ENCODE data around the gene SPEF2.

DNA sequence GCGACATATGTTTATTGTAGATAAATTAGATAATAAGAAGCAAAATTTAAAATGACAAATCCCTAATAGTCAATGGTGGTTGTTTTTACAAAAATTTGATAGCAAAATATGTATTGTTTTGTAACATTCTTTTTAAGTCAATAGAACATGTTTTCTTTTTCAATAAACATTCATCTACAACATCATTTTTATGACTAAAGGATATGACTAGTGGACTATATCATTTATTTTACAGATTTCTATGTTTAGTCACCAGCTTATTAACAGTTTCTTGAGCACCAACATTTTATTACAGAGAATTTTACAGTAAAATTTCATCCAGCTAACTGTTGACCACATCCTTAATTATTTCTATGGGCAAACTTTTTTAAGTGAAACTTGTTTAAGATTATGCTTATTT, 124.3 kb downstream of the SPEF2 start:
- TF ChIP-seq, protein P1, sequence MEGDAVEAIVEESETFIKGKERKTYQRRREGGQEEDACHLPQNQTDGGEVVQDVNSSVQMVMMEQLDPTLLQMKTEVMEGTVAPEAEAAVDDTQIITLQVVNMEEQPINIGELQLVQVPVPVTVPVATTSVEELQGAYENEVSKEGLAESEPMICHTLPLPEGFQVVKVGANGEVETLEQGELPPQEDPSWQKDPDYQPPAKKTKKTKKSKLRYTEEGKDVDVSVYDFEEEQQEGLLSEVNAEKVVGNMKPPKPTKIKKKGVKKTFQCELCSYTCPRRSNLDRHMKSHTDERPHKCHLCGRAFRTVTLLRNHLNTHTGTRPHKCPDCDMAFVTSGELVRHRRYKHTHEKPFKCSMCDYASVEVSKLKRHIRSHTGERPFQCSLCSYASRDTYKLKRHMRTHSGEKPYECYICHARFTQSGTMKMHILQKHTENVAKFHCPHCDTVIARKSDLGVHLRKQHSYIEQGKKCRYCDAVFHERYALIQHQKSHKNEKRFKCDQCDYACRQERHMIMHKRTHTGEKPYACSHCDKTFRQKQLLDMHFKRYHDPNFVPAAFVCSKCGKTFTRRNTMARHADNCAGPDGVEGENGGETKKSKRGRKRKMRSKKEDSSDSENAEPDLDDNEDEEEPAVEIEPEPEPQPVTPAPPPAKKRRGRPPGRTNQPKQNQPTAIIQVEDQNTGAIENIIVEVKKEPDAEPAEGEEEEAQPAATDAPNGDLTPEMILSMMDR (conservative IDR thresholded peaks at IDR 0.05; ENCODE audit: low read depth in 2 of 2), result no peak
- TF ChIP-seq EZH2 (IDR thresholded peaks at IDR 0.05; ENCODE audit: low read depth, unreplicated experiment), result no peak
- no peak for TF ChIP-seq POLR2AphosphoS5 (IDR thresholded peaks at IDR 0.05; ENCODE audit: low read depth)
- TF ChIP-seq EZH2phosphoT487 (IDR thresholded peaks at IDR 0.05; ENCODE audit: unreplicated experiment), result no peak
- no peak for TF ChIP-seq STAT1 (IDR thresholded peaks at IDR 0.05; ENCODE audit: unreplicated experiment)
- TF ChIP-seq ZNF114 (CRISPR knock-in tag; IDR thresholded peaks at IDR 0.05), result no peak
- TF ChIP-seq JUNB (IDR thresholded peaks at IDR 0.05; ENCODE audit: unreplicated experiment), result no peak
- TF ChIP-seq CREB1 (CRISPR knock-in tag; IDR thresholded peaks at IDR 0.05; ENCODE audit: low read depth), result no peak
